Activated T-cell treated with anti-CD3 and anti-CD28 coated beads for 1 hour (primary cell): Measurements from ENCODE around the gene RASA3.
"Not testable (repeated sequence)": the region's sequence is repeated elsewhere in the genome, so short reads cannot be mapped to it uniquely, and the experiment has no call there.

Experiments
- DNase-seq: peaks from one replicate; pipeline ENCODE4 v3.0.0-alpha.2; 2020; ENCODE audit warnings: low read depth

The RASA3 gene

GRCh38 chr13:114033541-114034315 lies 98.7 kb downstream of the RASA3 start:
- no peak for DNase-seq

DNA sequence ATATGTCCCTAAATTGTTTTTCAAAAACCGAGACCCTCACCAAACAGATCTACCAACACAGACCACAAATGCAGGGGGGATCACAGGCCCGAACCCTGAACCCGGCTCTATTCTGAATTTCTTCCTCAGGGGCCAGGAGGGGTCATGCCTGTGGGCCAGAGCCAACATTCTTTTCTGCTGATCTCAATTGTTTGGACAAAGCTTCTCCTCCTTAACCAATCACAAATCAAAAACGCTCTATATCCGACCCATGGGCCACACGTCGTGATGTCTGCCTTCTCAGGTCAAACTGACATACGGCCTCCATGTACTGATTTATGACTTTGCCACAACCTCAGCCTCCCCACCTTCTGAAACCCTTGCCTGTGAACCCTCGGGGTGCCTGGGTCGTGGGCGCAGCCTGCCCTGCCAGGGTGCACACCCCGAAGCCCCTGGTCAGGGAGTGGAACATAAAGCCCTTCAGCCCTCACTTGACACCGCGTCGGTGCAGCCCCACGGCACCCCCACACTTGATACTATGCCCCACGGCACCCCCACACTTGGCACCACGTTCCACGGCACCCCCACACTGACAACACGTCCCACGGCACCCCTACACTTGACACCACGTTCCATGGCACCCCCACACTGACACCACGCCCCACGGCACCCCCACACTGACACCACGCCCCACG lies 100.2 kb downstream of the RASA3 start:
- DNase-seq = no peak

DNA sequence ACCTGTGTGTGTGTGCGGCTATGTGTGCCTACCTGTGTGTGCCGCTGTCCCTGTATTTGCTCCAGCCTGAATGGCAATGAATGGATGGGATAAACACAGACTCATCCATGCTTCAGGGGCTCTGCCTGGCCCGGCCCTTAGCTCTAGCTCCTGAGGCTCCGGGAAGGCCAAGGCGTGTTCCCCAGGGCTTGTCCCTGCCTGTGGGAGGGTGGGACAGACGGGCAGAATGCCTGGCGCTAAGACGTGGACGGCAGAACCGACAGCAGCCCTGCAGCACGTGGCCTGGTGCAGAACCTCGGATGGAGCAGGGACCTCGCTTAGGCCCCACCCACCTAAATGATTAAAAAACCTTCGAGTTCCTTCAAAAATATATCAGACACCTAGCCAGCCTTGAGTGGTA lies 100.8 kb downstream of the RASA3 start:
- DNase-seq = no peak

- no peak for DNase-seq
These were observed 101.5 kb downstream of the RASA3 start for GRCh38 chr13:114030666-114031610.

DNA sequence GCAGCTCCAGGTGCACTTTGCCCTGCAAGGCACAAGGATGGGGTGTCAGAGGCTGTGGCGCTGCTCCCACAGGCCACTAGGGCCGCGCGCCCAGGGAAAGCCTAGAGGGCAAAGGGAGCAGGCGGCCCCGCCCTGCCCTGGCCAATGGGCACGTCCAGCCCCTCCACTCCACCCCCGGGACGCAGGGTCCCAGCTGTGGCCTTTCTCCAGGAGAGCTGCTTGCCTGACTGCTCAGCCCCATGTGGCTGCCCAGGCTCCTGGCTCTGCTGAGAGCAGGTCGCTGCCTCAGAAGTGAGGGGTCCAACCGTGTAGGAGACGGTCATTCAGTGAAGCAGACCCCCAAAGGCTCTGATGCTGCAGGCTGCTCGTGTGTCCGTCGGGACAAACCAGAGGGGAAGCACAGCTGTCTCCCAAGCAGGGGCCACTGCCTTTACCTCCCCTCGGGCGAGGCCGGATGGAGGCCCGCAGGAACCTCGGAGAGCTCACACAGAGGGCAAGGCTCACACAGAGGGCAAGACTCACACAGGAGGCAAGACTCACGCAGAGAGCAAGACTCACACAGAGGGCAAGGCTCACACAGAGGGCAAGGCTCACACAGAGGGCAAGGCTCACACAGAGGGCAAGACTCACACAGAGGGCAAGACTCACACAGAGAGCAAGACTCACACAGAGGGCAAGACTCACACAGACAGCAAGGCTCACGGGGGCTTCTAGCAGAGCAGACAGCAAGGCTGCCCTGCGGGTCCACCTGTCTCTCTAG lies 102.4 kb downstream of the RASA3 start:
- no peak for DNase-seq

DNA sequence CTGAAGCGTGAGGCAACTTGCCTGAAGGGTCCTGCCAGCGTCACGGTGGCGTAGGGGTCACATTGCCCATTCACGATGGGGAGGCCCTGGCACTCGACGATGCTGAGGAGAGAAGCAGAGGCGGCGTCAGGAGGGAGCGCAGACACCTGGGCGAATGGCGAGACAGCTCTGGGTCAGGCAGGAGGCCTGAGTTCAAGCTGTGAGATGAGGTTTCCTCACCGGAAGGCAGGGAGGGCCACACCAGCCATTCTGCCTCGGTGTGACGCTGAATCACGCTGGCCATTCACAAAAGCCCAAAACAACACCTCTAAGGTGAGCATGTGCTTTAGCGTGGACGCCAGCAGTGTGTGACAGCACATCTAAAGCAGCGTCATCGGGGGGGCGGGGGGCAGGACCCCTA lies 104.6 kb downstream of the RASA3 start:
- no peak for DNase-seq

DNA sequence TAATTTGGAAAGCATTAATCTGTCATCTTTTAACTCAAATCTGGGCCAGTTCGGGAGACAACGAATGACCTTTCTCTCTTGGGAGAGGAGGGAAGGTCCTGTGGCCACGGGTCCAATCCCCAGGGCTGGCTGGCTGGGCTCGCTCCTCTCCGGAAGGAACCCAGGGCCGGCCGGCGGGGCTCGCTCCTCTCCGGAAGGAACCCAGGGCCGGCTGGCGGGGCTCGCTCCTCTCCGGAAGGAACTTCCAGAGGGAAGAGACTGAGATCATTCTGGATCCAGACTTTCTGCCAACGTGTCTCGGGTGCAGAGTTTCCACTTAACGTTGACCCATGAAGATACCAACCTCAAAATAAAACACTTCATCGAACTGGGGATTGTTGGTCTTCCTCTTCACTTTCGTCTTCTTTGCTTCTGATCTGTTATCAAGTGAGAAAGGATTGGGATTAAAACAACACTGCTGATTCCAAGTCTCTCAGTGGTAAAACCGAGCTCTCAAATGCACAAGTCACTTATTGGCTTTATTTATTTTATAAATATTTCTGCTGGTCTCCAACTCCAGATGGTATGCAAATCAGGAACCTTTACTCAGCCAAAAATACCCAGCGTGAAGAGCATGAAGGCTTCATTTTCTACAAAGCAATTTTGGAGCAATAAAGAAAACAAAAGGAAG lies 105.2 kb downstream of the RASA3 start:
- no peak for DNase-seq

- DNase-seq = no peak
These were observed 105.9 kb downstream of the RASA3 start for GRCh38 chr13:114026481-114026880.

DNA sequence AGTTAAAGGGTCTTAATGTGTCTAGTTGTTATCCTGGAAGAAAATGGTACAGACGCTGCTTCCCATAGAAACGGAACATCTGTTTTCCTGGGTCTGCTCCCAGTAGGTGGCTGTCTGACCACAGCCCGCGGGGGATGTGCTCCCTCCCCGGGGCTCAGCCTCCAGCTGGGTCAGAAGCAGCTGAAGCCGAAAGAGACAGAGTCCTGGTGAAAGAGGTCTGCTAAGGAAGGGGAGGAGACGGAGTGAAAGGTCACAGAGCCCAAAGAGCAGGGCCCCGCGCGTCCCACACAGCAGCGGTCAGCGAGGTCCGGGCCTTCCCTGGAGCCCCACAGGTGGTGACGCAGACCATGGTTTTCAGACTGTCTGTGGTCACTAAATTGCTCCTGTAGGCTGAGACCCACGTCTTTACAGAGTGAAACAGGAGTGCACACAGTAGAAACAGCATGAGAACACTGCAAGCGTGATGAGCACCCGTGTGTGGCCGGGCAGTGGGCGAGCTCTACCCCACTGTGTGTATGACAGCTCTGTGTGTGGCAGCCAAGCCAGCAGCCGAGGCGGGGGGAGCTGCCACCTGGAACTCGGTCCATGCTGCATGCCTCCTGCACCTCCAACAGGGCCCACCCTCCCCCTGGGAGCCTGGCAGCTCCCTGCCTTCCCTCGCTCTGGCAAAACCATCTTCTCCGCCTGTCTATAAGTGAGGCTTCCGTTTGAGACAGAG lies 106.5 kb downstream of the RASA3 start:
- DNase-seq = no peak

- no peak for DNase-seq
These were observed 107.1 kb downstream of the RASA3 start for GRCh38 chr13:114025405-114025713.

GRCh38 chr13:114024603-114025404 lies 107.6 kb downstream of the RASA3 start:
- DNase-seq = no peak

DNA sequence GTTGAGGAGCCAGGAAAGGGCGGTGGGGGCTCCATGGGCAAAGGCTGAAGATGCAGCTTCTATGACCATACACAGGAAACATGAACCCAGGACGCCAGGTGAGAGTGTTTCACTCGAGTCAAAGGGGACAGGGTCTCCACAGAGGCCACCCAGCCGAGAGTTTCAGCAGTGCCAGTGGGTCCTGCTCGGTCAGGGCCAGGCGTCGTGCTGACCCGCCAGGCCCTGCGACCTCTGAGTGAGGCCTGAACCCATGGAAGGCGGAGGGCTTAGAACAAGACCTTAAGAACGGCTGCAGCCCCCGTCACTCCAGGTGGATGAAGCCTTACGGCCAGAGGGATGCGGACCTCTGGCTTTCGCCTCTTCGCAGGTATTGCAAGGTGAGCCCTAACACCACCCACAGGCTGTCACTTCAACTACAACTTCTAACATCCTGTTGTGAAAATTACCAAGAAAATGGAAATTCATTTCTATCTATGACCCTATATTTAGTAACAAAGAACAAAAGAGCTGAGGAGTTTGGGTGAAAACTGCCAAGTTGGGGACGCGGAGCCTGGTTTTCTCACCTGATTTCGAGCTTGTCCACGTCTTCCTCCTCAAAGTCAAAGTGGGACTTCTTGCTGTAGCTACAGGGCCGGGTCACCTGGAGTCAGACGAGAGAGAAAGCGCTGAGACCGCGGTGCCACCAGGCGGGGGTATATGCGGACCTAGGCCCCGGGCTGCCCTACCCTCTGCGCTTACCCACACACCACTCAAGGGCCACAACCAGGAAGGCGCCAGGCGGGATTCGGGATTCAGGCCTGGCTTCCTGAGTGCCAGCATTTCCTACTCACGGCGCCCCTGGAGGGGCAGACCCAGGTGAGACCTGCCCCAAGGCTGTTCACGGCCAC lies 108.5 kb downstream of the RASA3 start:
- DNase-seq = no peak

DNA sequence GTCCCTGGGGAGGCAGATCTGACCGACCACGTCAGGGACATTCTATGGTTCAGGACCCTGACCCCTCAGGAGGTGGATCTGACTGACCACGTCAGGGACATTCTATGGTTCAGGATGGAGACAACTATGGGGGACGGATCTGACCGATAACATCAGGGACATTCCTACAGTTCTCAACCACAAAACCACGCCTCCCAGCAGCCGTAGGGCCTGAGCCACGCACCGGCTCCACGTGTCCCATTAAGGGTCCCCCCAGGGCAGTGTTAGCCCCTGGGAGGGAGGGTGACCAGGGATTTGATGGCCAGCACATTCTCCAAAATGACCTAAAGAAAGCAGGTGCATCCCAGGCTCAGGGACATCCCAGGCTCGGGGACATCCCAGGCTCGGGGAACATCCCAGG lies 109.5 kb downstream of the RASA3 start:
- no peak for DNase-seq

- DNase-seq = no peak
These were observed 110.1 kb downstream of the RASA3 start for GRCh38 chr13:114022309-114022669.

- no peak for DNase-seq
These were observed 110.7 kb downstream of the RASA3 start for GRCh38 chr13:114021464-114022308.

GRCh38 chr13:114020750-114021463 lies 111.5 kb downstream of the RASA3 start:
- no peak for DNase-seq

GRCh38 chr13:114020134-114020533 lies 112.3 kb downstream of the RASA3 start:
- DNase-seq = not testable (repeated sequence)
